H1 (cell line): ENCODE results near the gene UGT1A9. TPM values are rescaled to one million over a fixed set of nuclear protein-coding genes. Genes with fewer than 3 reads are reported as not detected.

Experiments
- CTCF ChIA-PET: fragments of 300-600 bp; sonication (Branson Sonifier 250); formaldehyde crosslinking; loops from one replicate; lab custom pipeline; 2021; ENCODE audit not compliant: partially characterized antibody; lab: Charles Lee
- POLR2A ChIA-PET: fragments of 300-600 bp; sonication (Branson Sonifier 250); formaldehyde crosslinking; loops from one replicate; lab custom pipeline; 2021; ENCODE audit warnings: inconsistent platforms; ENCODE audit not compliant: partially characterized antibody; lab: Charles Lee
- DNase-seq, 2 experiments: peaks; one replicate each; pipeline versions ENCODE4 v3.0.0 to v3.0.0-alpha.2; 2010 to 2022; ENCODE audit warnings: low spot score in 2 of 2, low read depth in 1 of 2, mixed read lengths in 1 of 2
- FAIRE-seq: peaks from 2 replicates; lab custom pipeline; 2011; peaks lifted over from hg19 to GRCh38; lab: Jason Lieb, UNC
- H2AFZ ChIP-seq: 2 replicates; pipeline ENCODE4 v1.8.1; 2012; ENCODE audit warnings: low read length, inconsistent platforms
- H2AK5ac ChIP-seq: 2 replicates; pipeline ENCODE4 v1.6.1; 2013; ENCODE audit warnings: low read depth, low read length
- H2BK120ac ChIP-seq: replicated peaks from 2 replicates; pipeline ENCODE3; 2013; ENCODE audit warnings: low read depth, low read length, inconsistent platforms
- H2BK12ac ChIP-seq: 2 replicates; pipeline ENCODE4 v1.6.1; 2013; ENCODE audit warnings: low read depth, low read length
- H2BK15ac ChIP-seq: 2 replicates; pipeline ENCODE4 v1.6.1; 2013; ENCODE audit warnings: low read length
- H2BK20ac ChIP-seq: 2 replicates; pipeline ENCODE4 v1.6.1; 2013; ENCODE audit warnings: low read length
- H2BK5ac ChIP-seq: 2 replicates; pipeline ENCODE4 v1.6.1; 2013; ENCODE audit warnings: low read depth, low read length
- H3K14ac ChIP-seq: 2 replicates; pipeline ENCODE4 v1.6.1; 2013; ENCODE audit warnings: inconsistent platforms; ENCODE audit not compliant: insufficient read length
- H3K18ac ChIP-seq: 2 replicates; pipeline ENCODE4 v1.6.1; 2013; ENCODE audit warnings: low read length; ENCODE audit errors: extremely low read depth
- H3K23ac ChIP-seq: 2 replicates; pipeline ENCODE4 v1.6.1; 2013; ENCODE audit warnings: inconsistent platforms; ENCODE audit not compliant: insufficient read length
- H3K23me2 ChIP-seq: 2 replicates; pipeline ENCODE4 v1.6.1; 2013; ENCODE audit warnings: low read depth, low read length
- H3K27ac ChIP-seq: 2 replicates; pipeline ENCODE4 v1.6.1; 2011; ENCODE audit warnings: low read depth, low read length, inconsistent platforms
- H3K27me3 ChIP-seq, 4 experiments: replicated peaks in 1 of 4; 1 replicate in 1 of 4; 2 replicates in 3 of 4; pipeline versions ENCODE4 v1.6.1 to v1.8.1; 2011 to 2013; ENCODE audit warnings: low read length in 3 of 4, mild to moderate bottlenecking in 3 of 4, inconsistent platforms in 2 of 4, mixed read lengths in 2 of 4, moderate library complexity in 1 of 4; ENCODE audit not compliant: control insufficient read depth in 3 of 4, insufficient read depth in 3 of 4; ENCODE audit errors: extremely low read depth in 1 of 4
- H3K36me3 ChIP-seq, 4 experiments: 2 replicates each; pipeline versions ENCODE4 v1.6.1 to v1.8.1; 2011 to 2013; ENCODE audit warnings: mild to moderate bottlenecking in 4 of 4, low read length in 3 of 4, moderate library complexity in 2 of 4, control low read depth in 1 of 4, inconsistent platforms in 1 of 4; ENCODE audit not compliant: insufficient read depth in 4 of 4, control insufficient read depth in 2 of 4
- H3K4ac ChIP-seq: replicated peaks from 2 replicates; pipeline ENCODE3; 2013; ENCODE audit warnings: low read length, low read depth, mixed read lengths, inconsistent platforms; ENCODE audit not compliant: insufficient read length
- H3K4me1 ChIP-seq, 4 experiments: replicated peaks in 1 of 4; 1 replicate in 1 of 4; 2 replicates in 3 of 4; pipeline versions ENCODE4 v1.6.1 to v1.8.1; 2011 to 2013; ENCODE audit warnings: low read length in 3 of 4, inconsistent platforms in 2 of 4, mixed read lengths in 1 of 4; ENCODE audit not compliant: insufficient read depth in 4 of 4, control insufficient read depth in 3 of 4
- H3K4me2 ChIP-seq, 2 experiments: 2 replicates each; pipeline versions ENCODE4 v1.6.1 to v1.8.1; 2011 to 2013; ENCODE audit warnings: low read depth in 2 of 2, low read length in 2 of 2, control low read depth in 1 of 2, inconsistent platforms in 1 of 2, mild to moderate bottlenecking in 1 of 2; ENCODE audit not compliant: insufficient read depth in 1 of 2
- H3K4me3 ChIP-seq, 4 experiments: fragments of 200-600, 300-600 bp in 1 of 4; sonication (generic), shearing (Covaris generic), sonication (Bioruptor Twin) in 1 of 4; 2 replicates each; pipeline versions ENCODE4 v1.5.1 to v1.8.1; 2011 to 2016; ENCODE audit warnings: low read length in 4 of 4, low read depth in 3 of 4, control low read depth in 2 of 4, inconsistent platforms in 2 of 4, mild to moderate bottlenecking in 2 of 4, mixed read lengths in 1 of 4, moderate library complexity in 1 of 4; ENCODE audit not compliant: insufficient read depth in 2 of 4; ENCODE audit errors: extremely low read depth in 1 of 4
- H3K56ac ChIP-seq: replicated peaks from 2 replicates; pipeline ENCODE3; 2013; ENCODE audit warnings: low read depth, mild to moderate bottlenecking, mixed read lengths, low read length, inconsistent platforms; ENCODE audit not compliant: insufficient read length
- H3K79me1 ChIP-seq: 2 replicates; pipeline ENCODE4 v1.6.1; 2013; ENCODE audit warnings: low read depth, low read length, control low read depth
- H3K79me2 ChIP-seq, 2 experiments: 2 replicates each; pipeline versions ENCODE4 v1.6.1 to v1.8.1; 2012 to 2013; ENCODE audit warnings: low read length in 2 of 2, mild to moderate bottlenecking in 2 of 2, inconsistent platforms in 1 of 2; ENCODE audit not compliant: insufficient read depth in 2 of 2, control insufficient read depth in 1 of 2
- H3K9ac ChIP-seq, 4 experiments: replicated peaks in 1 of 4; 1 replicate in 1 of 4; 2 replicates in 3 of 4; pipeline versions ENCODE4 v1.6.1 to v1.8.1; 2011 to 2013; ENCODE audit warnings: low read depth in 3 of 4, low read length in 3 of 4, control low read depth in 2 of 4, mild to moderate bottlenecking in 2 of 4, moderate library complexity in 2 of 4, inconsistent platforms in 1 of 4; ENCODE audit errors: extremely low read depth in 1 of 4
- H3K9me3 ChIP-seq, 2 experiments: 2 replicates each; pipeline versions ENCODE4 v1.6.1 to v1.8.1; 2012 to 2013; ENCODE audit warnings: mild to moderate bottlenecking in 2 of 2, moderate library complexity in 2 of 2, control low read depth in 1 of 2, inconsistent platforms in 1 of 2, low read depth in 1 of 2, low read length in 1 of 2, mixed read lengths in 1 of 2; ENCODE audit not compliant: insufficient read depth in 2 of 2
- H4K20me1 ChIP-seq, 2 experiments: replicated peaks in 1 of 2; 2 replicates each; pipeline versions ENCODE3 to v1.8.1; 2011 to 2013; ENCODE audit warnings: inconsistent platforms in 2 of 2, low read length in 2 of 2, mild to moderate bottlenecking in 1 of 2; ENCODE audit not compliant: insufficient read depth in 2 of 2, control insufficient read depth in 1 of 2
- H4K5ac ChIP-seq: 2 replicates; pipeline ENCODE4 v1.6.1; 2013; ENCODE audit warnings: low read length, low read depth, mixed read lengths, inconsistent platforms; ENCODE audit not compliant: insufficient read length
- H4K8ac ChIP-seq: 2 replicates; pipeline ENCODE4 v1.8.0; 2013; ENCODE audit warnings: mild to moderate bottlenecking, moderate library complexity, low read length, inconsistent platforms; ENCODE audit not compliant: insufficient read depth; ENCODE audit errors: extremely low read depth
- H4K91ac ChIP-seq: replicated peaks from 2 replicates; pipeline ENCODE3; 2013; ENCODE audit warnings: low read length, mixed read lengths, inconsistent platforms; ENCODE audit not compliant: insufficient read length
- ASH2L ChIP-seq: fragments of 200-600, 300-600 bp; sonication (generic); IDR thresholded peaks from one replicate; pipeline ENCODE4 v1.7.1; 2017; ENCODE audit warnings: low read length
- ATF2 ChIP-seq: IDR thresholded peaks from 2 replicates; pipeline ENCODE4 v1.6.1; 2012; ENCODE audit warnings: low read length, inconsistent platforms
- BACH1 ChIP-seq: IDR thresholded peaks from 2 replicates; pipeline ENCODE4 v1.6.1; 2012; ENCODE audit warnings: low read length, improper control_type of control experiment
- FOSL1 ChIP-seq: IDR thresholded peaks from 2 replicates; pipeline ENCODE4 v1.6.1; 2011; ENCODE audit warnings: mild to moderate bottlenecking, low read depth, low read length, moderate library complexity; ENCODE audit not compliant: insufficient read depth
- KDM1A ChIP-seq: fragments of 200-600, 300-600 bp; sonication (generic); IDR thresholded peaks from 2 replicates; pipeline ENCODE4 v1.7.1; 2016; ENCODE audit warnings: mild to moderate bottlenecking, low read length, borderline replicate concordance
- KDM4A ChIP-seq: IDR thresholded peaks from one replicate; pipeline ENCODE4 v1.7.1; 2012; ENCODE audit warnings: low read depth, mild to moderate bottlenecking, moderate library complexity, low read length, inconsistent platforms; ENCODE audit not compliant: severe bottlenecking
- MAX ChIP-seq: IDR thresholded peaks from 2 replicates; pipeline ENCODE4 v1.6.1; 2012; ENCODE audit warnings: inconsistent platforms
- POLR2A ChIP-seq, 2 experiments: IDR thresholded peaks; 1 replicate in 1 of 2; 2 replicates in 1 of 2; pipeline ENCODE4 v1.6.1; 2011; ENCODE audit warnings: low read depth in 2 of 2, low read length in 2 of 2, mild to moderate bottlenecking in 2 of 2; ENCODE audit errors: control extremely low read depth in 1 of 2
- POU5F1 ChIP-seq: IDR thresholded peaks from 2 replicates; pipeline ENCODE4 v1.6.1; 2011; ENCODE audit warnings: low read depth, mild to moderate bottlenecking, low read length, moderate library complexity
- RFX5 ChIP-seq: IDR thresholded peaks from 2 replicates; pipeline ENCODE4 v1.6.1; 2011; ENCODE audit warnings: low read depth, low read length, improper control_type of control experiment, borderline replicate concordance
- SIRT6 ChIP-seq: IDR thresholded peaks from one replicate; pipeline ENCODE4 v1.7.1; 2012; ENCODE audit warnings: low read length, inconsistent platforms
- TAF7 ChIP-seq: optimal IDR thresholded peaks from 2 replicates; pipeline ENCODE3; 2011; ENCODE audit warnings: low read depth, mild to moderate bottlenecking, inconsistent platforms, low read length, moderate library complexity, borderline replicate concordance
- WGBS, 2 experiments: shearing (Covaris generic) in 1 of 2; methylation state at CpG; one replicate each; pipeline versions ENCODE4 v1.1.6 to v1.1.7; 2013 to 2015; ENCODE audit warnings: low lambda C conversion rate in 2 of 2, mixed read lengths in 2 of 2, inconsistent platforms in 1 of 2, low coverage in 1 of 2, missing lambda C conversion rate in 1 of 2; ENCODE audit not compliant: insufficient replicate concordance in 2 of 2, insufficient coverage in 1 of 2, insufficient read length in 1 of 2; ENCODE audit errors: extremely low coverage in 1 of 2, missing lambda C conversion rate in 1 of 2; 5-methylcytosine and 5-hydroxymethylcytosine counted together
- polyA plus RNA-seq, 7 experiments: library from polyadenylated mRNA; depleted of rRNA in 3 of 7; stranded (reverse) in 5 of 7; unstranded in 2 of 7; fragments of >200 nt in 5 of 7; fragments of 200-250 nt in 2 of 7; gene quantifications; 1 replicate in 5 of 7; 2 replicates in 1 of 7; 4 replicates in 1 of 7; pipeline versions ENCODE4 v1.2.1 to v1.2.3, GENCODE V29; 2011 to 2013; ENCODE audit warnings: missing spikeins in 2 of 7, mixed read lengths in 2 of 7
- total RNA-seq: library from RNA; stranded (reverse); fragmentation: NEBNext Ultra II Directional; extraction: Animal tissue kit (Norgen Biotek cat#: 25700); gene quantifications from 2 replicates; pipeline ENCODE4 v1.2.1, GENCODE V29; 2021

Gene UGT1A9
- total and polyA plus RNA-seq, 2 of the 8 experiments (the other 6 are each of a cell fraction or from before 2014, with no cell fraction given): not detected

- H3K79me1 ChIP-seq: no peaks in the 10 kb centered on the region
- no peak overlapping the region for H4K8ac ChIP-seq
- H3K18ac ChIP-seq: no peak overlapping the region
- TF ChIP-seq TAF7: no peak
- no peak for TF ChIP-seq MAX
- no peak for TF ChIP-seq KDM1A
- no peak for TF ChIP-seq KDM4A
- TF ChIP-seq FOSL1: no peak
- no peak for TF ChIP-seq ATF2
- no peak for TF ChIP-seq BACH1
- TF ChIP-seq RFX5: no peak
- TF ChIP-seq ASH2L: no peak
- TF ChIP-seq POU5F1: no peak
- no peak for TF ChIP-seq SIRT6
- TF ChIP-seq POLR2A (IDR thresholded peaks at IDR 0.05; ENCODE audit: control extremely low read depth in 1 of 2, low read depth in 2 of 2, low read length in 2 of 2): no peak
- no peaks in the 10 kb centered on the region; a peak in 1 of 7 replicates for H3K4me1 ChIP-seq
- no peaks in the 10 kb centered on the region for H4K20me1 ChIP-seq
- no peak overlapping the region for H4K91ac ChIP-seq
- no peaks in the 10 kb centered on the region for H3K23me2 ChIP-seq
- no peak overlapping the region for H2AFZ ChIP-seq
- no peak overlapping the region for H4K5ac ChIP-seq
- no peak overlapping the region for H2AK5ac ChIP-seq
- no peaks in the 10 kb centered on the region for H3K79me2 ChIP-seq
- H3K23ac ChIP-seq: no peak overlapping the region
- H3K9ac ChIP-seq: no peak overlapping the region
- no peak overlapping the region for H3K14ac ChIP-seq
- no peak overlapping the region for H2BK12ac ChIP-seq
- no peak overlapping the region for H2BK120ac ChIP-seq
- H2BK15ac ChIP-seq: no peak overlapping the region
- WGBS, 2 experiments: 88% methylated on average over 7 of the region's 7 CpGs; no CpG with 5 or more reads in 1 of the 2 experiments
- ChIA-PET POLR2A (no interaction called here), CTCF (no interaction called here)
- no peaks in the 10 kb centered on the region for H3K36me3 ChIP-seq
- 0 out of 4 replicates have a peak, but pooled peaks cover 0 to 1% of the 10 kb centered on the region in 2 experiments for H3K9me3 ChIP-seq
- no peak overlapping the region for H3K4ac ChIP-seq
- no peak overlapping the region for H3K56ac ChIP-seq
- no peak overlapping the region for H2BK20ac ChIP-seq
- no peaks in the 10 kb centered on the region for H3K27me3 ChIP-seq
- H3K4me2 ChIP-seq: no peak overlapping the region
- H3K4me3 ChIP-seq: no peak overlapping the region
- FAIRE-seq (no peak), DNase-seq (no peak)
- H2BK5ac ChIP-seq: no peak overlapping the region
- no peak overlapping the region for H3K27ac ChIP-seq
Measured at GRCh38 chr2:233764264-233764663, 92.6 kb downstream of the UGT1A9 start.
